Measurements from ENCODE around the gene ADAMTSL2. TPM values are rescaled to one million over a fixed set of nuclear protein-coding genes. Genes with fewer than 3 reads are reported as not detected.

The ADAMTSL2 gene
- total RNA-seq, 2 experiments from 2014 or later, result not detected

- no peaks in the 10 kb centered on the region for H3K36me3 Mint-ChIP-seq (ENCODE audit: low read depth)
- peaks cover 16% of the 10 kb centered on the region for H3K4me1 Mint-ChIP-seq
- ChIA-PET POLR2A (no interaction called here), CTCF (no interaction called here)
- no peak overlapping the region for H3K27ac Mint-ChIP-seq
- peaks cover 3% of the 10 kb centered on the region for H3K9me3 Mint-ChIP-seq
- DNase-seq, result no peak
- no peak overlapping the region for H3K4me3 Mint-ChIP-seq
- peaks cover 5% of the 10 kb centered on the region for H3K27me3 Mint-ChIP-seq
These were observed 27.1 kb upstream of the ADAMTSL2 start for GRCh38 chr9:133507246-133507965.

GRCh38 chr9:133508046-133508445, 26.5 kb upstream of the ADAMTSL2 start:
- no peak overlapping the region for H3K27ac Mint-ChIP-seq
- no peak for DNase-seq
- H3K36me3 Mint-ChIP-seq (ENCODE audit: low read depth), result no peaks in the 10 kb centered on the region
- H3K4me3 Mint-ChIP-seq, result no peak overlapping the region
- peaks cover 16% of the 10 kb centered on the region for H3K4me1 Mint-ChIP-seq
- H3K27me3 Mint-ChIP-seq, result peaks cover 5% of the 10 kb centered on the region
- H3K9me3 Mint-ChIP-seq, result no peaks in the 10 kb centered on the region
- CTCF ChIA-PET, result no interaction called here
- POLR2A ChIA-PET, result no interaction called here

- no peaks in the 10 kb centered on the region for H3K9me3 Mint-ChIP-seq
- DNase-seq, result peak; percentile 38
- H3K4me3 Mint-ChIP-seq, result peak overlapping the region; percentile 60
- H3K36me3 Mint-ChIP-seq (ENCODE audit: low read depth), result no peaks in the 10 kb centered on the region
- H3K27me3 Mint-ChIP-seq, result no peaks in the 10 kb centered on the region
- ChIA-PET CTCF (interaction anchor here (0.6 to 0.7 kb wide), 2 partner anchors 9 to 25 kb away, joined by 3 read pairs; no protein-coding TSS in a partner anchor), POLR2A (no interaction called here)
- H3K4me1 Mint-ChIP-seq, result peaks cover 16% of the 10 kb centered on the region
- H3K27ac Mint-ChIP-seq, result peak overlapping the region; percentile 93
These were observed 25.1 kb upstream of the ADAMTSL2 start for GRCh38 chr9:133509179-133510083.

GRCh38 chr9:133510926-133511505, 23.5 kb upstream of the ADAMTSL2 start:
- H3K4me3 Mint-ChIP-seq, result no peak overlapping the region
- no peaks in the 10 kb centered on the region for H3K27me3 Mint-ChIP-seq
- H3K9me3 Mint-ChIP-seq, result no peaks in the 10 kb centered on the region
- no peaks in the 10 kb centered on the region for H3K36me3 Mint-ChIP-seq (ENCODE audit: low read depth)
- no peak for DNase-seq
- CTCF ChIA-PET, result no interaction called here
- POLR2A ChIA-PET, result no interaction called here
- no peak overlapping the region for H3K27ac Mint-ChIP-seq
- H3K4me1 Mint-ChIP-seq, result peaks cover 16% of the 10 kb centered on the region

GRCh38 chr9:133511607-133512006, 22.9 kb upstream of the ADAMTSL2 start:
- no peak overlapping the region for H3K4me3 Mint-ChIP-seq
- H3K9me3 Mint-ChIP-seq, result no peaks in the 10 kb centered on the region
- peaks cover 16% of the 10 kb centered on the region for H3K4me1 Mint-ChIP-seq

GRCh38 chr9:133512253-133513213, 22.0 kb upstream of the ADAMTSL2 start:
- CTCF ChIA-PET, result interaction anchor here (0.6 kb wide), 2 partner anchors 114 to 1083 kb away, joined by 3 to 4 read pairs; no protein-coding TSS in a partner anchor
- POLR2A ChIA-PET, result no interaction called here
- no peaks in the 10 kb centered on the region for H3K36me3 Mint-ChIP-seq (ENCODE audit: low read depth)

More at GRCh38 chr9:133511607-133512006, 22.9 kb upstream of the ADAMTSL2 start:
- H3K36me3 Mint-ChIP-seq (ENCODE audit: low read depth), result no peaks in the 10 kb centered on the region
- H3K27me3 Mint-ChIP-seq, result no peaks in the 10 kb centered on the region
- CTCF ChIA-PET, result no interaction called here
- POLR2A ChIA-PET, result no interaction called here
- H3K27ac Mint-ChIP-seq, result no peak overlapping the region
- DNase-seq, result no peak

GRCh38 chr9:133513214-133514100, 21.0 kb upstream of the ADAMTSL2 start:
- H3K27ac Mint-ChIP-seq, result no peak overlapping the region
- H3K4me3 Mint-ChIP-seq, result no peak overlapping the region
- no peaks in the 10 kb centered on the region for H3K9me3 Mint-ChIP-seq
- ChIA-PET POLR2A (no interaction called here), CTCF (interaction anchor here (0.6 kb wide), 2 partner anchors 115 to 1084 kb away, joined by 3 to 4 read pairs; no protein-coding TSS in a partner anchor)
- H3K4me1 Mint-ChIP-seq, result peaks cover 16% of the 10 kb centered on the region
- no peaks in the 10 kb centered on the region for H3K27me3 Mint-ChIP-seq
- no peak for DNase-seq
- no peaks in the 10 kb centered on the region for H3K36me3 Mint-ChIP-seq (ENCODE audit: low read depth)

More at GRCh38 chr9:133512253-133513213, 22.0 kb upstream of the ADAMTSL2 start:
- H3K9me3 Mint-ChIP-seq, result no peaks in the 10 kb centered on the region
- peaks cover 16% of the 10 kb centered on the region for H3K4me1 Mint-ChIP-seq
- H3K27me3 Mint-ChIP-seq, result no peaks in the 10 kb centered on the region
- no peak for DNase-seq
- no peak overlapping the region for H3K4me3 Mint-ChIP-seq
- H3K27ac Mint-ChIP-seq, result no peak overlapping the region

- no peaks in the 10 kb centered on the region for H3K9me3 Mint-ChIP-seq
- H3K4me3 Mint-ChIP-seq, result no peak overlapping the region
- peaks cover 6% of the 10 kb centered on the region for H3K4me1 Mint-ChIP-seq
- no peaks in the 10 kb centered on the region for H3K27me3 Mint-ChIP-seq
- no peaks in the 10 kb centered on the region for H3K36me3 Mint-ChIP-seq (ENCODE audit: low read depth)
- no peak overlapping the region for H3K27ac Mint-ChIP-seq
- CTCF ChIA-PET, result no interaction called here
- POLR2A ChIA-PET, result no interaction called here
- DNase-seq, result no peak
These were observed 19.9 kb upstream of the ADAMTSL2 start for GRCh38 chr9:133514460-133515239.

GRCh38 chr9:133515240-133515610, 19.3 kb upstream of the ADAMTSL2 start:
- CTCF ChIA-PET, result no interaction called here

GRCh38 chr9:133515615-133516255, 18.8 kb upstream of the ADAMTSL2 start:
- Mint-ChIP-seq H3K36me3 (ENCODE audit: low read depth) (no peaks in the 10 kb centered on the region), H3K27ac (no peak overlapping the region), H3K4me3 (no peak overlapping the region), H3K27me3 (no peaks in the 10 kb centered on the region), H3K9me3 (no peaks in the 10 kb centered on the region), H3K4me1 (no peaks in the 10 kb centered on the region)
- CTCF ChIA-PET, result no interaction called here
- DNase-seq, result no peak
- POLR2A ChIA-PET, result no interaction called here

More at GRCh38 chr9:133515240-133515610, 19.3 kb upstream of the ADAMTSL2 start:
- POLR2A ChIA-PET, result no interaction called here
- no peak overlapping the region for H3K27ac Mint-ChIP-seq
- peaks cover 2% of the 10 kb centered on the region for H3K4me1 Mint-ChIP-seq
- no peak overlapping the region for H3K4me3 Mint-ChIP-seq
- H3K9me3 Mint-ChIP-seq, result no peaks in the 10 kb centered on the region
- no peak for DNase-seq
- no peaks in the 10 kb centered on the region for H3K36me3 Mint-ChIP-seq (ENCODE audit: low read depth)
- H3K27me3 Mint-ChIP-seq, result no peaks in the 10 kb centered on the region
